Hypothalamus (tissue), 51 donors: ENCODE measurements around the gene TMTC4.
"Not testable (repeated sequence)": the region's sequence is repeated elsewhere in the genome, so short reads cannot be mapped to it uniquely, and the experiment has no call there.

Experiments
- DNase-seq, 51 donors: peaks; one replicate each; lab custom pipeline; 2025; lab: John Stamatoyannopoulos, UW

Gene TMTC4, protein sequence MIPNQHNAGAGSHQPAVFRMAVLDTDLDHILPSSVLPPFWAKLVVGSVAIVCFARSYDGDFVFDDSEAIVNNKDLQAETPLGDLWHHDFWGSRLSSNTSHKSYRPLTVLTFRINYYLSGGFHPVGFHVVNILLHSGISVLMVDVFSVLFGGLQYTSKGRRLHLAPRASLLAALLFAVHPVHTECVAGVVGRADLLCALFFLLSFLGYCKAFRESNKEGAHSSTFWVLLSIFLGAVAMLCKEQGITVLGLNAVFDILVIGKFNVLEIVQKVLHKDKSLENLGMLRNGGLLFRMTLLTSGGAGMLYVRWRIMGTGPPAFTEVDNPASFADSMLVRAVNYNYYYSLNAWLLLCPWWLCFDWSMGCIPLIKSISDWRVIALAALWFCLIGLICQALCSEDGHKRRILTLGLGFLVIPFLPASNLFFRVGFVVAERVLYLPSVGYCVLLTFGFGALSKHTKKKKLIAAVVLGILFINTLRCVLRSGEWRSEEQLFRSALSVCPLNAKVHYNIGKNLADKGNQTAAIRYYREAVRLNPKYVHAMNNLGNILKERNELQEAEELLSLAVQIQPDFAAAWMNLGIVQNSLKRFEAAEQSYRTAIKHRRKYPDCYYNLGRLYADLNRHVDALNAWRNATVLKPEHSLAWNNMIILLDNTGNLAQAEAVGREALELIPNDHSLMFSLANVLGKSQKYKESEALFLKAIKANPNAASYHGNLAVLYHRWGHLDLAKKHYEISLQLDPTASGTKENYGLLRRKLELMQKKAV

DNA sequence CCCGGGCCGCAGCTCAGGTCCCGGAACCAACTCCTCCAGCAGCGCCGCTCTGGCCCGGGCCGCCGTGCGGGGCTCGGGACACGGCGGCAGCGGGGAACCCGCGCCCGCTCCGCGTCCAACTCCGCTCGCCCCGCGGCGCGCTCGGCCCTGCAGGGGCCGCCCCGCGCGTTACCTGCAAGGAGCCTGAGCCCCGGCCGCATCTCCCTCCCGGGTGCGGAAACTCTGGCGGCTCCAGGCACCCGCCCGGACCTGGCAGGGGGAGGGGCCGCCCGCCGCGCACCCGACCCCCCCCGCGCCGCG is at the start of gene TMTC4:
TSS of gene TMTC4 (minus strand) at position 224 of the 300 bp plus-strand sequence. CDS start 4,433 bp downstream, outside the sequence.
- peak in 4 of 51 donors; percentile 69 to 92 (median 80) for DNase-seq

DNA sequence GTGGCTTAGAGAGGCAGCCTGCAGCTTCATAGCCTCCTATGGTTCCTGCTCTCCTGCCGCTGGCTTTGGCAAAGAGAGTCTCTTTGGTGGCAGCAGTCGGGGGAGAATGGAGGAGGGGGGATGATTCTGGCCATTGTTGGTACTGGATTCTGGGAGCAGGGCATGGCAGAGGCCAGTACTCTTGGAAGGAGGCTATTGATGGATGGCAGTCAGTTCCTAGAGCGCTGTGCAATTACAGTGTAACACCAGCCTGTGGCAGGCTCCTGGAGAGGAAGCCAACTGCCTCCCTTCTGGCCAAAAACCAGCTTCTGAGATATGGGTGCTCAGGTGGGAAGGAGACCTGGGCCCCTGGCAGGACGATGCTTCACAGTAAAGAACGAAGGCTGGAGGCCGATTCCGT is 47.9 kb upstream of the TMTC4 start:
- peak in 5 of 51 donors; percentile 2 to 23 (median 5) for DNase-seq

DNA sequence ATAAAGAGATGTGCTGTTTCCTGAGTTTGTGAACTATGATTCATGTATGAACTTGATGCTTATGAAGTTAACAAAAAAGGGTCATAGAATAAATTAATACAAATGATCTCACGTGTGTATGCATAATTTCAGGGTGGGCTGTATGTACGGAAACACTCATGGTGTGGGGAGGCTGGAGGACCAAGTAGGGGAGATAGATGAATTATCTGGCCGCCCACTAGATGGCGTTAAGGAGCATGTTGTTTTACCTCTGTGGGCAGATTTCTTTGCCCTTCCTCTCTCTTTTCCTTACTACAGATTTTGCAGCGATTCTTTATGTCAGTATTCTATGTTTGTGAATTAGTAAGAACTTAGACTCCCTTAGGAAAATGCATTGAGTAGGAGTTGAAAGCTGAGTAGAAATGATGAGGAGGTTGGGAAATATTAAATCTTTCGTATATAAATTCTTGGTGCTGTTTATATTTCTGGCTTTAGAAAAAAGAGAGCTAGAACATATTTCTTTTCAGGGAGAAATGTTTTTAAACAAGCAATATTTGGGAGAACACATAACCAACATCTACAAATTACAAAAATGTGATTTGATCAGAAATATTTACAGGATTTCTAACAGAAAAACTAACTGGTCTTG is 47.4 kb upstream of the TMTC4 start:
- DNase-seq = peak in 39 of 51 donors; percentile 0 to 71 (median 14)

DNA sequence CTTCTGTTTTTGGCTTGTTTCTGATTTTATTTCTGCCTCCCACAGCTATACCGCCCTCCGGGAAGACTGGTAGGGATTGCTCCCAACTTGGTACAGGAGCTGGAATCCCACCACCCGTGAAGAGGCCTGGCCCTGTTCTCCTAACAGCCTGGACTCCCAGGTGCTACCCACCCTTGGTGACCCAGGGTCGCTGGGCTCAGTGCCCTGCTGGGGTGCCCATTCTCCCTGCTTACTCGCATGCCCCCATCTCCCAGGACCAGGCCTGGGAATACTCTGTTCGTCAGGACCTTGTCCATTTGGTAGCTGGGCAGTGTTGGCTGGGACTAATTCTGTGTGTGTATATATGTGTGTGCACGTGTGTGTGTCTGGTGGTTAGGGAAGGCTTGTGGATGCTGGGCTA is 41.0 kb upstream of the TMTC4 start:
- DNase-seq = no peak

DNA sequence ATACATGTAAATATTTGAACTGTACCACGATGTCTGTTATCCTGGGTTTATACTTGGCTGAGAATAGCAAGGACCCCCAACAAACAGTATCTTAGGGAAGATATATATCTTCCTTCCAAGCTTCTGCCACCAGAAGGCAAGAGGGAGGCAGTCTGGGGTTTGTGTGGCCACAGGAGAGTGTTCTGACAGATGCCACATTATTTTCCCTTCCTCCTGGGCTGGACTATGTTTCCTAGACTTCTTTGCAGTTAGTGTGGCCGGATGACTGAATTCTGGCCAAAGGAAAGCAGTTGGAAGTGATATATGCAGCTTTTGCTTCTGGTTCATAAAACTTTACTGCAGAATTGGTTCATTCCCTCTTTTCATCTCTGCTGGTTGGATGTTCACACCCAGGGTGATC is 39.9 kb upstream of the TMTC4 start:
- no peak for DNase-seq

DNA sequence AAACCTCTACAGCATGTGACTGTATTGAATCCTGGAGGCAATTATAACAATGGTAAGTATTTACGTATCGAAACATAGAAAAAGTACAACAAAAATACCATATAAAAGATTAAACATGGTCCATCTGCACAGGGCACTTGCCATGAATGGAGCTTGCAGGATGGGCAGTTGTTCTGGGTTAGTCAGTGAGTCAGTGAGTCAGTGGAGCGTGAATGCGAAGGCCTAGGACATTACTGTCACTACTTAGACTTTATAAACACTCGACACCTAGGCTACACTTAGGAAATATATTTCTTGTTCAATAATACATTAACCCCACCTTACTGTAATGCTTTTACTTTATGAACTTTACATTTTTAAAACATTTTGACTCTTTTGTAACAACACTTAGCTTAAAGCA is 35.6 kb upstream of the TMTC4 start:
- DNase-seq = no peak

DNA sequence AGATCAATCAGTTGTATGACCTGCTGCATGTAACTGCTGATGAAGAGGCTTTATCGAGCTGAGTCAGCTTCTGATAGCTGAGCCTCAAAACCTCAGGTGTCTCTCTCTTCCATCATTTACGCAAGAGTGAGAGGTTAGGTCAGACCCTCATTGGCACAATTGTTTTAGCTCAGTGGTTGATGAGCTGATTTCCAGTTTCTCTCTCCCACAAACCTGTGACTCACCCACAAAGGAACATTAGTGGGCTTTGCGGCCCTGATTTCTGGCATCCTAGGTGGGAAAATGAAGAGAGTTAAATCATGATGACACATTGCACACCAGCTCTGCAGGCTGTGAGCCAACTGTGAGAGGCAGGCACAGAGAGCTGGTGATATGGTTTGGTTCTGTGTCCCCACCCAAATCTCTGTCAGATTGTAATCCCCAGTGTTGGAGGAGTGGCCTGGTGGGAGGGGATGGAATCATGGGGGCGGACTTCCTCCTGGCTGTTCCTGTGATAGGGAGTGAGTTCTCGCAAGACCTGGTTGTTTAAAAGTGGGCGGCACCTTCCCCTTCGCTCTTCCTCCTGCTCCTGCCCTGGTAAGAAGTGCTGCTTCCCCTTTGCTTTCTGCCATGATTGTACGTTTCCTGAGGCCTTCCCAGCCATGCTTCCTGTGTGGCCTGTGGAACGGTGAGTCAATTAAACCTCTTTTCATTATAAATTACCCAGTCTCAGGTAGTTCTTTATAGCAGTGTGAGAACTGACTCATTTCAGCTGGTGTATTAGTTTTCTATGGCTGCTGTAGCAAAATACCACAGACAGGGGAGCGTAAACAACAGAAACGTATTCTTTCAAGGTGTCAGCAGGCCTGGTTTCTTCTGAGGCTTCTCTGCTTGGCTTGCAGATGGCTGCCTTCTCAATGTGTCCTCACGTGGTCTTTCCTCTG is 33.5 kb upstream of the TMTC4 start:
- peak in 2 of 51 donors; percentile 1 to 12 for DNase-seq

DNA sequence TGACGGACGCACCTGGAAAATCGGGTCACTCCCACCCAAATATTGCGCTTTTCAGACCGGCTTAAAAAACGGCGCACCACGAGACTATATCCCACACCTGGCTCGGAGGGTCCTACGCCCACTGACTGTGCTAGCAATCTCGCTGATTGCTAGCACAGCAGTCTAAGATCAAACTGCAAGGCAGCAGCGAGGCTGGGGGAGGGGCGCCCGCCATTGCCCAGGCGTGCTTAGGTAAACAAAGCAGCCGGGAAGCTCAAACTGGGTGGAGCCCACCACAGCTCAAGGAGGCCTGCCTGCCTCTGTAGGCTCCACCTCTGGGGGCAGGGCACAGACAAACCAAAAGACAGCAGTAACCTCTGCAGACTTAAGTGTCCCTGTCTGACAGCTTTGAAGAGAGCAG is 23.7 kb upstream of the TMTC4 start:
- DNase-seq = not testable (repeated sequence)

DNA sequence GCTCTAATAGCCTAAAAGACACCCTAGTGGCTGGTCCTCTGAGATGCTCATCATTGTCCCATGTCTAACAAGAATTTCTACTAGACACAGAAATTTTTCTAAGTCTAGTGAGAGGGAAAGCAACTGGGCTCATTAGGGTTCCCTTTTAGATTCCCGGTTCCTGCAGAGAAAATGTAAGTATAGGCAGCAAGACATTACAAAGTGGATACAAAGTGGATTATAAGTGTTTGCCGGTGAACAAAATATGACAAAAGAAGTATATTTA is 20.8 kb upstream of the TMTC4 start:
- DNase-seq = no peak

DNA sequence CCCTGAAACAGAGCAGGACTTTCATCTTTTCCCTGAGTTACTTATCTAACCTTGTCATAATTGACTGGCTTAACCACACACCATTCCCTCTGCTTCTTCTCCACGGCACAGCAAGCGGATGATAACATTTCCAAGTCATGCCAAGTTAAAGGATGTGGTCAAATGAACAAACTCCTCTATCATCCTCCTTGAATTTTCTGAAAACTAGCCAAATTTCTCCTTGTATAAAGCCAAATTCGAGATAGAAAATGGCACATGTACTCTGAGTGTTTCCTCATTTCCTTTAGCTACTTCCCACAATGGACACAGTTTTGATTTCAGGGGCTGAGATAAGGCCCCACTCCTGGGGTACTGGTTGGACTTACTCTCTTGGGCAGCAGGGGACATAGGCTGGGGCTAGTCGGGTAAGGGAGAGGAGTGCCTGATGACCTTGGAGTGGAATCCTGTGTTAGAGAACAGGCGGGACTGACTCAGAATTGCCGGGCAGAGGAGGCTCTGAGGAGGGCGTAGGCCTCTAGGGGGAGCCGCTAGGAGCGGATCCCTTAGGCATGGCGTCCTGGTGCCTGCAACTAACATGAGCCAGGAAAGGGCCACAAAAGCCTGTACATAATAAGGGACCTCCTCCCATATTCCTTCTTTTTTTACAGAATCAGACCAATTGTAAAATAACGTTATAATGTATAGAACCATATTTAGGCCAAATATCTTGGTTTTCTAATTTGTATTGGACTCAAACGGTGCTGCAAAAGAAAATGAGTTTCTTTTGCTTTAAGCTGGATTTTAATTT is 20.3 kb upstream of the TMTC4 start:
- DNase-seq = peak in 9 of 51 donors; percentile 0 to 41 (median 19)

DNA sequence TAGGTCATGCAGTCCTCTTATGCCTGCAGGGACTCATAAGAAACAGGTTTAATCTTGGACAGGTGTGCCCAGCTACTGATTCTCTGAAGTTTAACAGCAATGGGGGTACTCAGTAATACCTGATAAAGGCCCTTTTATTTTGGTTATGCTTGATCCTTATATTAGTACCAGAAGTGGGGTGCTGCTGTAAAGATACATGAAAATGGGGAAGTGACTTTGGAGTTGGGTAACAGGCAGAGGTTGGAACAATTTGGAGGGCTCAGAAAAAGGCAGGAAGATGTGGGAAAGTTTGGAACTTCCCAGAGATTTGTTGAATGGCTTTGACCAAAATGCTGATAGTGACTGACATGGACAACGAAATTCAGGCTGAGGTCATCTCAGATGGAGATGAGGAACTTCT is 14.6 kb upstream of the TMTC4 start:
- no peak for DNase-seq

DNA sequence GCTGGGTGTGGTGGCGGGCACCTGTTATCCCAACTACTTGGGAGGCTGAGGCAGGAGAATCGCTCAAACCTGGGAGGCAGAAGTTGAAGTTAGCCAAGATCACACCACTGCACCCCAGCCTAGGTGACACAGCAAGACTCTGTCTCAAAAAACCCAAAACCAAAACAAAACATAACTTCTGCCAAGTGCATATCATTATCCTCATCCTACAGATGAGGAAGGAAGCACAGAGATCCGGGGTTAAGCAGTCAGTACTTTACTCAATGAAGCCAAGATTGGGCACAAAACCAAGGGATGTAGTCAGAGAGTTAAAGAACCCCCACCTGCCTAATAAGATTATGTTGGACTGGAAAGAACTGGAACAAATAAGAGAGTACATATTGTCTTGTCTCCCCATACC is 5.5 kb upstream of the TMTC4 start:
- no peak for DNase-seq

DNA sequence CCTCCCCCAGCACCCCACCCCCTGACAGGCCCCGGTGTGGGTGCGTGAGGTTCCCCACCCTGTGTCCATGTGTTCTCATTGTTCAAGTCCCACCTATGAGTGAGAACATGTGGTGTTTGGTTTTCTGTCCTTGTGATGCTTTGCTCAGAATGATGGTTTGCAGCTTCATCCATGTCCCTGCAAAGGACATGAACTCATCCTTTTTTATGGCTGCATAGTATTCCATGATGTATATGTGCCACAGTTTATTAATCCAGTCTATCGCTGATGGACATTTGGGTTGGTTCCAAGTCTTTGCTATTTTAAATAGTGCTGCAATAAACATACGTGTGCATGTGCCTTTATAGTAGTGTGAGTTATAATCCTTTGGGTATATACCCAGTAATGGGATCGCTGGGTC is 2.5 kb upstream of the TMTC4 start:
- not testable (repeated sequence) for DNase-seq

DNA sequence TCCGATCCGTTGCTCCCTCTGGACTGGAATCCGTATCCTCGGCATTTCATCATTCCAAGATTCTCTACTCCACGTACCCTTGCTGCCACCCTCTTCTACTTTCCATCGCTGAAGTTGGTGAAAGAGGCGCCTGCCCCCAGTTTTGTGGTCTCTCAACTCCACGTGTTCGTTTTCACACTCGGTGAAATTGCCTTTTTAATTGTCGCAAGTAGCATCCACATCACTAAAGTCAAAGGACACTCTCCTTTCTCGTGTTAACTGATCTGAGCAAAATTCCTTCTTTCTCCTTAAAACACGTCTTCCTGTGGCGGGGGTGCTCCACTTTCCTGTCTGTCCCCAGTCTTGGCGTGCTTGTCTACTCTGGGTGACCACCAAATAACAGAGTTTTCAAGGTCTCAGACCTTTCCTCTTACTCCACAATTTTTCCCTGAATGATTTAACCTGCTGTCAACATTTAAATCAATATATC is 1.1 kb upstream of the TMTC4 start:
- peak in 1 of 51 donors; percentile 36 for DNase-seq

DNA sequence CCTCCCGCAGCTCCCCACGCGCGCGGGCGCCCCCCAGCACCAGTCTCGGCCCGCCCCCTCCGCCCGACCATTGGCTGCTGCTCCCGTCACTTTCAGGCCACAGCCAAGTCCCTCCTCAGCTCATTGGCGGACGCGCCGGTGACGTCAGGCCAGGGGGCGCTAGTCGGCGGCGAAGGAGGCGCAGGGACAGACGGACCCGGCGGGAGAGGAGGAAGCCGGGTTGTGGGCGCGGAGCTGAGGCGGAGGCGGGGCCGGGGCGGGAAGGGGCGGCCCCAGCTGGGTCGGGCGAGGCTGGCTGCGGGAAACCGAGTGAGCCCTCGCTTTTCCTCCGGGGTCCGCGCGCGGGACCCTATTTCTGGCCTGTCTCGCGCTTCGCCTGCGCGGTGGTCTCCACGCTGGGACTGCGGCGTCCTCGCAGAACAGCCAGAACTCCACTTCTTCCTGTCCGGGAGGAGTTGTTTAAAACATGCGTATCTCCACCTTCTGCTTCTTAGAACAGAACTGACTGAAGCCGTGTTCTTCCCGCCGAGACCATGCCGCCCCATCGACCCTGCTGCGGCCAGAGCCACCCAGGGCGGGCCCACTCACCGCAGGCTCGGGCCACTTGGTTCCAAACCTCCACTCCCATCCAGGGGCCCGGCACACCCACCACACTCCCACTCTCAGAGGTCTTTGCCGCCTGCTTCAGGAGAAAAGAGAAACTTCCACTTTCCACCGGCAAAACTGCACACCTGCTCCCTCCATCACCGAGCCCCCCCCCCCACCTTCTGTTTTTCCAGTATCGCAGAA is 471 bp upstream of the TMTC4 start:
- peak; percentile 84 to 100 (median 99) for DNase-seq

DNA sequence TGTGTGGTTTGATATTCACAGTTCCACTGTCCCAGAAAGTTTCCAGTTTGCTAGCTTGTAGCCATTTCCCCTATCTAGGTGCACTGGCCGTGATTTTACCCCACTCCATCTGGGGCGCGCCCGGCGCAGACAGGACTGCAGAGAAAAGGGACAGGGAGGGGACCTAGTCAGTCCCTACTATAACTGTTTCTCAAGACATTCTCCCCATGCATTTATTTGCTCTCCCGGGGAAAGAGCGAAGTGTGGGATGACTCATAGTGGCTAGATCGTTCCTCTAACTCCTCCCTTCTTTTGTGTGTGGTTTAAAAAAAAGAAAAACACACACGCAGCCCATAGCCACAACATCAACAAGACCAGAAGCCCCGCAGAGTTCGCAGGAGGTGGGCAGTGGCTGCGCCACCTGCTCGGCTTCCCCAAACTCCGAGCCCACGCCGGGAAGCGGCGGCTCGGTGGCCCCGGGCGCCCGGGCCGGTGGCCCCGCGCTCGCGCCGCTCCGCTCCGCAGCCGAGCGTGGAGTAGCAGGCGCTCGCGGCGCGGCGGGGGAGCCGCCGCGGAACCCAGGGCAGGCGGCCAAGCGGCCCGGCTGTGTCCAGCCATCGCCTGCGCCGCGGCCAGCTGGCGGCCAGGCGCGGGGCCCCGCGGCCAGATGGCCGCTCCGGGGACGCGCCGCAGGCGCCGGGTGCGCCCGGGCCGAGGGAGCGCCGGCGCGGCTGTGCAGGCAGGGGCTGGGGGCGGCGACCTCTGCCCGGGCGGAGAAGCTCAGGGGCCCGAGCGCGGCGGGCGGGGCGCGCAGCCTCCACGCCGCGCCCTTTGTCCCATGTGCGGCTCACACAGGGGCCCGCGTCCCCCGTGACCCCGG is 653 bp downstream of the TMTC4 start:
- peak in 42 of 51 donors; percentile 10 to 86 (median 56) for DNase-seq

DNA sequence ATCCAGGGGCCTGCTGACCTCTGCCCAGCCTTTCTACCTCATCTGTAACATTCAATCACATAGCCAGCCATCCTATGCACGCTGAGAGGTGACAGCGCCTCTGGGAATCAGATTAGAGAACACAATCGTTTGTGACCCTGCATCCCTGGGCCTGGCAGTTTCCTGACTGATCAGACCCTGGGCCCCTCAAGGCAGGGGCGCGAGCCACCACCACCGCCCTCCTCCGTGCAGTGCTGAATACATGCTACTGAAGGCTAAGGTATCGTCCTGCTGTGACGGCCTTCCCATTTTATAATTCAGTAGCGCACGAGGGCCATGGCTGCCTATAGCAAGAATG is 1.3 kb downstream of the TMTC4 start:
- peak in 3 of 51 donors; percentile 31 to 68 (median 37) for DNase-seq
